ENCODE data around the gene MICOS13. TPM values are rescaled to one million over a fixed set of nuclear protein-coding genes. Genes with fewer than 3 reads are reported as not detected.
A peak's percentile ranks its signal among the peaks of the same experiment; 100 is the strongest.
"Not testable (repeated sequence)": the region's sequence is repeated elsewhere in the genome, so short reads cannot be mapped to it uniquely, and the experiment has no call there.

MICOS13 gene
- total RNA-seq, 2 experiments from 2014 or later = 21.7 to 23.0 TPM

DNA sequence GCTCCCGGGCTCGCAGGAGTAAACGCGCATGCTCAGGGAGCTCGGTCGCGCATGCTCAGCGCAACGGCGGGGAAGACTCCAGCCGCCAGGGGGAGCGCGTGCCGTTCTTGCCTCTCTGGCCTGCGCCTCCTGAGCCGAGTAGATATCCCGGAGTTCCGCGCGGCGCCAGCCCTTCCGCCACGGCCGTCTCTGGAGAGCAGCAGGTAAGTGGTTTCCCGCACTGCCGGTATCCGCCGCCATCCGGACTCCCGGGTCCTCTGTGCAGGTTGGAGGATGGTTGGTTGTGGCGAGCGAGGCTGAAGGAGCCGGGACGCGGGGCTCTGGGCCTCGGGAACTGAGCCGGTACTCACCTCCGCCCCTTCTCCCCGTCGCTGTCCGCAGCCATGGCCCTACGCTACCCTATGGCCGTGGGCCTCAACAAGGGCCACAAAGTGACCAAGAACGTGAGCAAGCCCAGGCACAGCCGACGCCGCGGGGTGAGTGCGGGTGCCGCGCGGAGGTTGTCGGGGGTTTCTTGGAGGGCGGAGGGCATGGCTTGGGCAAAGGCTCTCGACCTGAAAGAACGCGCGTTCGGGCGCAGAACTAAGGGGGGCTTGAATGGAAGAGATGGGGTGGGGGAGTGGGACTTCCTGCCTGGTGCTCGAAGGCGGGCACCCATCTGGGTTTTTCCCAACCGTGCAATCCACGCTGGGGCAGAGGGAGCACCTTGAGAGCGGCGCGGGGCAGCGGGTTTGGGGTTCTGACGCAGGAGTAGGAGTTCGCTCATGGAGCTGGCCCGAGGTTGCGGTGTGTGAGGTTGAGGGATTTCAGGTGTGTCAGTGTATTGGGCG, 10.0 kb upstream of the MICOS13 start, which contains the start of gene RPL36:
Gene RPL36 (plus strand): TSS at position 171 of the 830 bp plus-strand sequence. CDS start 213 bp downstream, at position 384.
- Mint-ChIP-seq H3K36me3 (ENCODE audit: low read depth) (peaks cover 49% of the 10 kb centered on the region), H3K4me1 (ENCODE audit: low read depth) (peaks cover 43% of the 10 kb centered on the region), H3K4me3 (peak within 1 kb of the TSS; percentile 96), H3K27me3 (no peaks in the 10 kb centered on the region), H3K27ac (peak within 1 kb of the TSS; percentile 96), H3K9me3 (no peaks in the 10 kb centered on the region)
- H3K4me1 ChIP-seq (ENCODE audit: insufficient read depth, low read length) = peaks cover 54% of the 10 kb centered on the region
- H3K27me3 ChIP-seq (ENCODE audit: control insufficient read depth in 1 of 2, insufficient read depth in 2 of 2, low read length in 2 of 2) = no peaks in the 10 kb centered on the region
- peak within 1 kb of the TSS; percentile 91 to 95 for H3K27ac ChIP-seq (ENCODE audit: low read depth in 1 of 2, low read length in 2 of 2)
- POLR2A ChIA-PET = interaction anchor here (0.7 to 3.1 kb wide), 18 partner anchors 8 to 332 kb away, joined by 3 to 51 read pairs (median 5); partner anchors contain the start of genes CATSPERD, DUS3L, LONP1 and NDUFA11
- peaks cover 0 to 6% of the 10 kb centered on the region in 2 experiments for H3K9me3 ChIP-seq (ENCODE audit: control insufficient read depth in 1 of 2, insufficient read depth in 1 of 2, low read length in 2 of 2)
- intact Hi-C loops (cut with DNase I, micrococcal nuclease) = loop anchor here (1.0 to 2.0 kb wide), 2 partner anchors 30 to 102 kb away; partner anchors contain the start of genes CATSPERD (in 2 of the 2) and LONP1 (in 2 of the 2)
- TF ChIP-seq CTCF (IDR thresholded peaks at IDR 0.05) = peak; percentile 98
- H3K4me3 ChIP-seq (ENCODE audit: low read length) = peak within 1 kb of the TSS; percentile 100
- ATAC-seq (ENCODE audit: poor library complexity) (peak; percentile 65), DNase-seq (peak; percentile 95 to 100 (median 99))
- CTCF ChIA-PET = interaction anchor here (0.7 to 2.6 kb wide), 7 partner anchors 24 to 114 kb away, joined by 3 to 20 read pairs (median 6); partner anchors contain the start of genes CATSPERD, LONP1, SAFB and SAFB2
- peaks cover 39% of the 10 kb centered on the region for H3K36me3 ChIP-seq (ENCODE audit: insufficient read depth, low read length)

GRCh38 chr19:5688262-5688881, 8.1 kb upstream of the MICOS13 start:
- peaks cover 29% of the 10 kb centered on the region for H3K36me3 Mint-ChIP-seq (ENCODE audit: low read depth)
- H3K4me1 ChIP-seq (ENCODE audit: insufficient read depth, low read length) = peaks cover 54% of the 10 kb centered on the region
- H3K4me3 ChIP-seq (ENCODE audit: low read length); H3K27me3 ChIP-seq (ENCODE audit: control insufficient read depth in 1 of 2, insufficient read depth in 2 of 2, low read length in 2 of 2); H3K9me3 Mint-ChIP-seq; CTCF ChIA-PET; H3K9me3 ChIP-seq (ENCODE audit: control insufficient read depth in 1 of 2, insufficient read depth in 1 of 2, low read length in 2 of 2); DNase-seq; H3K27me3 Mint-ChIP-seq; ATAC-seq (ENCODE audit: poor library complexity); H3K27ac ChIP-seq (ENCODE audit: low read depth in 1 of 2, low read length in 2 of 2): not testable (repeated sequence)
- H3K4me1 Mint-ChIP-seq (ENCODE audit: low read depth) = peaks cover 43% of the 10 kb centered on the region
- POLR2A ChIA-PET = interaction anchor here (2.9 kb wide), 2 partner anchors 32 to 216 kb away, joined by 12 to 29 read pairs; partner anchors contain the start of genes CATSPERD, LONP1, NDUFA11 and VMAC
- H3K4me3 Mint-ChIP-seq = peak overlapping the region; percentile 79
- intact Hi-C loops (cut with DNase I, micrococcal nuclease) = loop anchor here in 1 of 2 experiments (10.0 kb wide), 3 partner anchors 286 to 894 kb away; partner anchors contain the start of genes CLPP, FEM1A and RANBP3
- peaks cover 20% of the 10 kb centered on the region for H3K36me3 ChIP-seq (ENCODE audit: insufficient read depth, low read length)
- peak overlapping the region; percentile 64 for H3K27ac Mint-ChIP-seq

DNA sequence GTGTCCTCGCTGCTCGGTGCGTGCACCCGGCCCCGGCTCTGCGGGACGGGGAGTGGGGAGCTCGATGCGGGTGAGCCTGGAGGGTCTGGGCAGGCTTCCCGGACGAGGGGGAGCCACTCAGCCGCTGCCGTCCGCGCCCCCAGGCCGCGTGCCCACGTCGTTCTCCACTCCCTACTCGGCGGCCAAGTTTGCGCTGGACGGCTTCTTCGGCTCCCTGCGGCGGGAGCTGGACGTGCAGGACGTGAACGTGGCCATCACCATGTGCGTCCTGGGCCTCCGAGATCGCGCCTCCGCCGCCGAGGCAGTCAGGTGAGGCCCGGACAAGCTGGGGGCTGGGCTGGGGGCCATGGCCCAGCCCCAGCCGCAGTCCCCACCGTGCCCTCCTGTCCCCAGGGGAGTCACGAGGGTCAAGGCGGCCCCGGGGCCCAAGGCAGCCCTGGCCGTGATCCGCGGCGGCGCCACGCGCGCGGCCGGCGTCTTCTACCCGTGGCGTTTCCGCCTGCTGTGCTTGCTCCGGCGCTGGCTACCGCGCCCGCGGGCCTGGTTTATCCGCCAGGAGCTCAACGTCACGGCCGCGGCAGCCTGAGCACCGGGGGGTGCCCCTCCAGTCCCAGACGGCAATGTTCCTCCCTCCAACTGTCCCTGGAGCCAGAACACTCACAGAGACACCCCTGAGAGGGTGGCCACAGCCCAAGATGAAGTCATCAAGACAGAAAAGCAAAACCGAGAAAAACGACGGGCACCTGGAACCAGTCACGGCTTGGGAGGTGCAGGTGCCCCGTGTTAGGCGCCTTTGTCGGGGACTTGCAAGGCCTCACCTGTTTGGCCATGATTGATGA, 7.3 kb upstream of the MICOS13 start:
- Mint-ChIP-seq H3K36me3 (ENCODE audit: low read depth) (peaks cover 21% of the 10 kb centered on the region), H3K27me3 (no peaks in the 10 kb centered on the region), H3K4me1 (ENCODE audit: low read depth) (peaks cover 41% of the 10 kb centered on the region), H3K27ac (peak overlapping the region; percentile 85), H3K9me3 (no peaks in the 10 kb centered on the region), H3K4me3 (peak overlapping the region; percentile 92)
- peaks cover 12% of the 10 kb centered on the region for H3K36me3 ChIP-seq (ENCODE audit: insufficient read depth, low read length)
- H3K9me3 ChIP-seq (ENCODE audit: control insufficient read depth in 1 of 2, insufficient read depth in 1 of 2, low read length in 2 of 2) = peaks cover 0 to 6% of the 10 kb centered on the region in 2 experiments
- peak overlapping the region; percentile 59 for H3K4me3 ChIP-seq (ENCODE audit: low read length)
- peak; percentile 49 for TF ChIP-seq CTCF (IDR thresholded peaks at IDR 0.05)
- H3K27me3 ChIP-seq (ENCODE audit: control insufficient read depth in 1 of 2, insufficient read depth in 2 of 2, low read length in 2 of 2) = no peaks in the 10 kb centered on the region
- H3K4me1 ChIP-seq (ENCODE audit: insufficient read depth, low read length) = peaks cover 51% of the 10 kb centered on the region
- DNase-seq (no peak), ATAC-seq (ENCODE audit: poor library complexity) (no peak)
- POLR2A ChIA-PET = interaction anchor here (1.2 to 2.9 kb wide), 6 partner anchors 8 to 217 kb away, joined by 3 to 29 read pairs (median 9); partner anchors contain the start of genes CATSPERD, LONP1, NDUFA11 and SAFB
- intact Hi-C loops (cut with DNase I, micrococcal nuclease) = loop anchor here in 1 of 2 experiments (2.0 to 10.0 kb wide), 4 partner anchors 217 to 893 kb away; partner anchors contain the start of genes CLPP, FEM1A, RANBP3 and VMAC
- CTCF ChIA-PET = interaction anchor here (0.7 to 1.9 kb wide), 7 partner anchors 11 to 280 kb away, joined by 3 to 13 read pairs (median 3); partner anchors contain the start of genes CATSPERD, LONP1, SAFB and SAFB2
- peak overlapping the region in 1 of 2 donors; percentile 61 for H3K27ac ChIP-seq (ENCODE audit: low read depth in 1 of 2, low read length in 2 of 2)

All from CD4-positive, alpha-beta T cell (primary cell).